HG02885 (cell line): ENCODE data around the gene LIMS2.

Experiments used
- ATAC-seq: cut with Tn5 transposase; IDR thresholded peaks from one replicate; pipeline ENCODE4 v1.9.1; 2021; ENCODE audit warnings: mild to moderate bottlenecking; ENCODE audit not compliant: unreplicated experiment, poor library complexity

Gene LIMS2

DNA sequence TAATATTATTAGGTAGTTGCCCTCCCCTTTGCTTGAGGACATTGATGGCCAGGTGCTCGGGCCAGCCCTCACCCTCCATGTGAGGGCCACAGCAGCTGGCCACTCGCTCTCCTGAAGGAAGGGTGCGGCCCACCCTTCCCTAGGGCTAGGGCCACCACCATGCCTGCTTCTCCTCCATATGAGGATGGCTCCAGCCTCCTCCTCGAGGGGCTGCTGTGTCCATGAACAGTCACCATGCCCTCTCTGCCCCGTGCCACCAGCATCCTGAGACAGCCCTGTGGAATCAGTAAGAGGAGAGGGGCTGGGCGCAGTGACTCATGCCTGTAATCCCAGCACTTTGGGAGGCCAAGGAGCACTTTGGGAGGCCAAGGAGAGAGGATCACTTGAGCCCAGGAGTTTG, 27.0 kb downstream of the LIMS2 start:
- no peak for ATAC-seq

GRCh38 chr2:127647242-127648190, 27.8 kb downstream of the LIMS2 start:
- ATAC-seq, result no peak

DNA sequence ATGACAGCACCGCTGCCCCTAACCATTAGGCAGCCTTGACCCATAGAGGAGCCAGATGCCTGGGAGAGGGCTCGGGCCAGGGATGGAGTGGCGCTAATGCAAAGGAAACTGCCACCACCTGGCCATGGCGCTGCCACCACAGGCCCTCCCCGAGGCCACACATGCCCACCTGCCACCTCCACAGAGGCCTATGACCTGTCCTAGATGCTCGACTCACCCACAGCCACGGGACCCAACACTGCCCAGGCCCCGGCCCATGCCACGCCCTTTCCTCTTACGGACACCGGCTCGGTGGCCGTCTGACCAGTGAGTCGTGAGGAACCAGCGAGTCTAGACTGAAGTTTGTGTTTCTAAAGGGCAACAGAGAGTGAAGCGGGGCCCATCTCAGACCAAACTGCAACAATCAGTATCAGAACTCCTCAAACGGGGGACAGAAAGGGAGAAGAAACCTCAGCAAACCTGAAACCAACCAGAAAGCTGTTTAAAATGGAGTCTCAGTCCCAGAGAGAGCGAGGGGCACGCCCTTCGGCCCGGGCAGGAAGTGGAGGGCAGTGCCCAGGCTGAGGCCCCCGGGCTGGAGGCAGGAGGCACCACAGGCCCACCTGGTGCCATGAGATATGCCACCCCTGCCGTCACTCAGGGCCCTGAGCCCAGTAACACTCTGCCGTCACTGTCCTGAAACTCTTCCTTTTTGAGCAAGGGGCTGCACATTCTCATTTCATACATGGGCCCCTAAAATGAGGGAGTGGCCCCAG, 28.7 kb downstream of the LIMS2 start:
- no peak for ATAC-seq

GRCh38 chr2:127645395-127646291, 29.7 kb downstream of the LIMS2 start, which contains the start of gene GPR17:
TSS of gene GPR17 (plus strand) at chr2:127646153. CDS start at chr2:127650736, 4,583 bp downstream.
- no peak for ATAC-seq

GRCh38 chr2:127645026-127645394, 30.3 kb downstream of the LIMS2 start:
- no peak for ATAC-seq

- ATAC-seq, result no peak
These were observed 31.0 kb downstream of the LIMS2 start for GRCh38 chr2:127644066-127645025.

DNA sequence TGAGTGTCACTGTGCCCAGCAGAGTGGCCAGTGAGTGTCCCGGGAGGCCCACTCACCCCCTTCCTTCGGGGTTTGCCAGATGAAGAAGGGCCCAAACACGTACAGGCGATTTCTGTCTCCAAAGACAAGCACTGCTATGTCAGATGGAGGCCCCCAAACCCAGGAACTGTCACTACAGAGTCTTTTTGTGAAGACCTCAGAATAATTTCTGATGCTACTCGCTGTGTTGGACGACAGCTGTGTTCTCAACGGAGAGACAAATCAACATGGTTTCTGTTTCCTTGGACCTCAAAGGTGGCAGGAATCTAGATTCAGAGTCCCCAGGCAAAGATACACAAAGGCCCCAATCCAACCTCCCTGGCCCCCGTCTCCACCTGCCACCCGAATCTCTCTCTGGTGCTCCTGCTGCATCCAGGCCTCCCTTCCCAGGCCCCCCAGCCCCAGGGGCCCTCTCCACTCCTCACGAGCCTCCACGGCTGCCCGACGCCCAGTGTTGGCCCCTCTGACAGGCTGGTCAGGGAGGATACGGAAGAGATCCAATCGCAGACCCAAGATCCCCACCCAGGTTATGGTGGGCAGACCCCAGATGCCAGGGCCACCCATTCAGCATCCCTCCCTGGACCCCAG, 31.8 kb downstream of the LIMS2 start:
- ATAC-seq, result no peak

DNA sequence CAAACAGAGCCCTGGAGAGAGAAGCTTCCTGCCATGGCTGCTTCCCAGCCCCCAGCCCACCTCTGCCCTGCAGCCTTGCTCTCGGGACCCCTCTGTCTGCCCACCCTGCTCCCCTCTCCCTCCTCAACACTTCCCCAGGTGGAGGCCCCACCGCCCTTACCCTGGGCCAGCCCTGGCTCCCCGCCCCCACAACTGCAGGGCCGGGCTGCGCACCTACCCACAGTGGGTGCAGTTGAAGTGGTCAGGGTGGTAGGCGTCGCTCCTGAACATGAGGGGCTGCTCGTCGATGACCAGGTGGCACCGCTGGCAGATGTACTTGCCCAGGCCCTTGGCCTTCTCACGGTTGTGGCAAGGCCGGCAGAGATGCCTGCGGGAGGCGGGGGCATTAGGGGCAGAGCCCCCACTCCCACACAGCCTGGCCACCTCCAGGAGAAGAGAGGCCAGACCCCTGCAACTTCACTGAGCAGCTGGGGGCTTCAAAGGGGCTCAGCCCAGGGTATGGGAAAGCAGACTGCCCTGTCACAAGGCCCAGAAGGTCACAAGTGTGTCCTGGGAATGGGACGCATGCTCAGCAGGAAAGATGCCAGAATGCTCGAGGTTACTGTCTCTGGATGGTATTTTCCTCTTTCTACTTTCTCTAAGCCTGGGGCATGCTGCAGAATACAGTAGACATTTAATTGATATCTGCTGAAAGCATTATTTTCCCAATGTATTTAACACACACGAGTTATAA, 32.5 kb downstream of the LIMS2 start:
- ATAC-seq, result no peak

GRCh38 chr2:127641846-127642507, 33.4 kb downstream of the LIMS2 start:
- no peak for ATAC-seq

DNA sequence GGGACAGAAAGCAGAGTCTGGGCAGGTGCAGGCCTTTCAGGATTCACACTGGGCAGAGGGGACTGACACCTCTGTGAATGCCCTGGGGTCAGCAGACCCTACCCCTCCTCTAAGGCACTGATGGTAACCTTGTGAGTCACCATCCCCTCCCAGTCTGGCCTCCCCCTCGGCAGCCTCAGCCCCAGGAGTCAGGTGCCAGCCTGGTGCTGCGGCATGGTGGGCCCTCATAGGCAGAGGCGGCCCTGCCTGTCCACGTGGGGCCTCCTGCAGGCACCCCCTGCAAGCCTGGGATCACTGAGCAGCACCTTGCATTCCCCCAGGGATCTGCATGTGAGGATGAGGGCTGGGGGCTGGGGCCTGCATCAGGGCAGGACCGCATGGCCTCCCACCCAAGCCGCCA, 34.2 kb downstream of the LIMS2 start:
- ATAC-seq, result no peak

DNA sequence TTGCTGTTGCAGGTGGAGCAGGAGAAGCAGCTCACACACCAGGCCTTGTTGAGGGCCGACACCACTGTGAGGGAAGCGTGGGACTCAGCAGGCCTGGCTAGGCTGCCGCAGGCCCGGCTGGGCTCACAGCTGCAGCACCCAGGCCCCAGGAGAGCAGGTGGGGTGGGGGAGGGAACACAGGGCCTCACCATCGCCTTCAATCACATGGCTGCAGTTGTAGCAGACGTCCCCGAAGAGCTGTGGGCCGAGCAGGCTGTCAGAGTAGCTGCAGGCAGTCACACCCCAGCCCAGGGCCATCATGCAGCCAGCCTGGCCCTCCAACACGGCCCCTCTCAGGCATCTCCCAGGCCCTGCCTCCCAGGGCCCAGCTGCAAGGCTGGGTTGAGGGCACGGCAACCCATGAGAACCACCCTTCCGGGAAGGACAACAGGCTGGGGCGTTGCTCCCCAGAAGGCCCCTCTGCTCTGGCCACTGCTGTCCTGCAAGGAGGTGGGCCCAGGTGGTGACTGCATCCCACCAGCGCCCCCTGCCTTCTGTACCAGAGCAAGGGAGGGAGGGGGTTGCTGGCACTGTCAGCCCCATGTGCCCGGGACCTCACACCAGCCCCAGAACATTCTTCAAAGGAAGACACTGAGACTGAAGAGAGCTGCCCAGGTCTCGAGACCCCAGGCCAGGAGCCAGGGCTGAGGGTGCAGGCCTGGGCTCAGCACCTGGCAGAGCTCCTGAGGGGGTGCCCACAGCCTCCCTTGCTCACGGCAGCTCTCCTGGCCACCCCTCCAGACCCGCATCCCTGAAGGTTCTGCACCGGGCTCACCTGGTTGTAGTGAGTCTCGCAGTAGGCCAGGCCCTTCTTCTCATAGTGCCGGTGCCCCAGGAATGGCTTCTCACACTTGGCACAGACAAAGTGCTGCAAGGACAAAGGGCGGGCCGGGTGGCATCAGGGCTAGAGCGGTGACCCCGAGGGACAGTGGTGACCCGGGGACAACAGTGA, 35.0 kb downstream of the LIMS2 start:
- ATAC-seq, result peak; percentile 44

DNA sequence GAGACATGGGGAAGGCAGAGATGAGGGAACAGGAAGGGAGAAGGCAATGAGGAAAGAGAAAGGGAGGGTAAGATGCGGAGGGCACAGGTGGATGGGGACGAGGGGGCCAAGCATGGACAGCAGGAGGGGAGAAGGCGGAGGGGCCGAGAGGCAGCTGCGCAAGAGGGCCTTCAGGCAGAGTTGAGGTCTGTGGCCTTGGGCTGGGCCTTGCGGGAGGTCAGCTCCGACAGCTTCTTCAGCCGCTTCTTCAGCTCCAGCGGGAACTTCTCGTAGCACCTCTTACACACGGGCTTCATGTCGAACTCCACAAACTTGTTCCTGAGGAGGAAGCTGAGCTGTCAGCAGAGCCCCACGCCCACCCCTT, 36.2 kb downstream of the LIMS2 start:
- ATAC-seq, result no peak

DNA sequence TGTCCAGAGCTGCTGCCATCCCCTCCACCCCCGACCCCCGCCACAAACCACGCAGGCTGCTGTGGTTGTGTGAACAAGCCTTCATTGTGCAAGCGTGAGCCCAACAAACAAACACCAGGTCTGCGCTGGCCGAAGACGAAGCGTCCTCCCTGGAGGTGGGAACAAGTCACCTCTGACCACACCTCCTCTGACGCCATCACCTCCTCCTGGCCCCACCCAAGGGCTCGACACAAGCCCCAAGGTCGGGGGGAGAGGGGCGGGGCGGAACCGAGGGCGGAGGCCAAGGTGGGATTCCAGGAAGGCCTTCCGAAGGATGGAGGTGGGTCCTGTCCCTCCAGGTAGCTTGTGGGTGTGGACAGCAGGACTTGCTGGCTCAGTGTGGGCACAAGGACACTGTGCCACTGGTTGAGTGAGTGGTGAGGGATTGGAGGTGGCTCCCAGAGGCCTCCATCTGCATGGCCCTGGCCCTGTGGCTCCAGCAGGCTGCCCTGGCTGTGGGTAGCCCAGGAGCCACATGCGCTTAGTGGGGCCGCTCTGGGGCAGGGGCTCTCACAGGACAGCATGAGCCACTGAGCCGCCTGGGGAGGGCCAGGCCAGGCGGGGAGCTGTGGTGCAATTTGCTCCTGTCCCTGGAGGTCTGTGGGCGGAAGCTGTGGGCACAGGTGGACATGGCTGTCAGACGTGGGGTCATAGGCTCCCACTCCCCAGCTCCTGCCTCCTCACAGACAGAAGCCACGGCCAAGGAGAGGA, 36.8 kb downstream of the LIMS2 start:
- no peak for ATAC-seq

- ATAC-seq, result no peak
These were observed 37.5 kb downstream of the LIMS2 start for GRCh38 chr2:127637725-127638252.

GRCh38 chr2:127637236-127637630, 38.1 kb downstream of the LIMS2 start:
- no peak for ATAC-seq
